Measurements from ENCODE around the gene ACAA2.

DNA sequence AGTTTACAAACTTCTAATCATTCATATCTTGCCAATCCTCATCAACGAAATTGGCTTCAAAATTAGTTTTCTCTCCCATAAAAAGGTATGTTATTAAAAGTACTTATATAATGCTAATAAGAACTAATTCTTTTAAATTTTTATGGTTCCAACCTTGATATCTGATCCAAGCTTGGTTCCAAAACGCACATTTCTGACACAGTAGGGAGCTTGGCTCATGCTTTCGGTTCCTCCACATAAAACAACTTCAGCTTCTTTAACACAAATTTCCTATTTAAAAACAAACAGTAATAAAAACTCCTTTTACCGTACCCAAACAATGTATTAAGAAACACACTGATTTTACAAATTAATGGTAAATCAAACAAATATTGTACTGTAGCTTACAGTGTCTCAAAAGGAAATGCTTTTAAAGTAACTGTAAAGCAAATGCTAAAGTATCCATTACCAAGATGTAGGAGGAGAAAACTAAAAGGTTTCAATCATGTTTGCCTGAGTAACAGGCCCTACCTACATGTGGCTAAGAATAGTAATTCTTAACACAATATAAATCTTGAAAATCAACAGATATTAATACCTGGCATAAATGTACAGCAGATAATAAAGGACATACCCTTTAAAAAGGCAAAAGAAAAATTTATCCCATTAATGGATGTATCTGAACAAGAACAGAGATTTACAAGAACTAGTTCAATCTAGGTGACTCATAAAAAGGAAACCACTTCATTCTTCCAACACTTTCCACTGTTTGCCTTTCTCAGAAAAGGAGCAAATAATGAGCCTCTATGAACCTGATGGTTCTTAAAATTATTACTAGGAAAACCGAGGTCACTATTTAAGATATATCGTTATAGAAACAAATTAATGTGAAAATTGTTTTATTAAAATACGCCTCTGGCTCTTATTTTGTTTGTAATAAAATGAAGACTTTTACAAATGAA, 17.5 kb downstream of the ACAA2 start:
- TF ChIP-seq CTCF (IDR thresholded peaks at IDR 0.05): no peak
- no peak for TF ChIP-seq POLR2A (IDR thresholded peaks at IDR 0.05)
